Tibial nerve (tissue), 4 donors: ENCODE measurements around the gene PNPLA2. TPM values are rescaled to one million over a fixed set of nuclear protein-coding genes. Genes with fewer than 3 reads are reported as not detected.

Source experiments
- DNase-seq, 2 donors: peaks; one replicate each; pipeline ENCODE4 v3.0.0-alpha.2; 2019; ENCODE audit warnings: low spot score in 2 of 2
- H3K27ac ChIP-seq, 4 donors: fragments of 200-600 bp; sonication (generic) in 3 of 4; one replicate each; pipeline ENCODE4 v1.5.1; 2017 to 2019; ENCODE audit warnings: mild to moderate bottlenecking in 1 of 4
- H3K27me3 ChIP-seq, 2 donors: fragments of 200-600 bp; sonication (generic) in 1 of 2; one replicate each; pipeline versions ENCODE4 v1.5.1 to v1.6.0; 2017 to 2019
- H3K36me3 ChIP-seq, 3 donors: fragments of 200-600 bp; sonication (generic); one replicate each; pipeline ENCODE4 v1.5.1; 2018 to 2019
- H3K4me1 ChIP-seq, 4 donors: fragments of 200-600 bp; sonication (generic) in 3 of 4; one replicate each; pipeline ENCODE4 v1.5.1; 2017 to 2019
- H3K4me3 ChIP-seq, 4 donors: fragments of 200-600 bp; sonication (generic) in 3 of 4; one replicate each; pipeline ENCODE4 v1.5.1; 2017 to 2019; ENCODE audit warnings: mild to moderate bottlenecking in 1 of 4, moderate library complexity in 1 of 4
- H3K9me3 ChIP-seq, 4 donors: fragments of 200-600 bp; sonication (generic) in 3 of 4; one replicate each; pipeline ENCODE4 v1.5.1; 2017 to 2019
- CTCF ChIP-seq, 5 experiments: fragments of 200-600 bp in 3 of 5; fragments of 450-650 bp in 2 of 5; sonication (generic) in 3 of 5; IDR thresholded peaks; one replicate each; pipeline ENCODE4 v1.5.1; 2016 to 2019; ENCODE audit warnings: antibody characterized with exemption in 5 of 5, mild to moderate bottlenecking in 3 of 5, moderate library complexity in 2 of 5
- EP300 ChIP-seq, 2 donors: sonication (generic); formaldehyde crosslinking; IDR thresholded peaks; one replicate each; pipeline ENCODE4 v1.6.1; 2017; ENCODE audit warnings: antibody characterized with exemption in 2 of 2, mild to moderate bottlenecking in 1 of 2
- POLR2A ChIP-seq, 2 donors: fragments of 450-650 bp; IDR thresholded peaks; one replicate each; pipeline ENCODE4 v1.6.1; 2017; ENCODE audit warnings: antibody characterized with exemption in 2 of 2, mild to moderate bottlenecking in 2 of 2, moderate library complexity in 2 of 2
- WGBS, 2 donors: methylation state at CpG; one replicate each; pipeline ENCODE4 v1.1.5; 2018; 5-methylcytosine and 5-hydroxymethylcytosine counted together
- total RNA-seq, 4 donors: library from RNA; depleted of rRNA; stranded (reverse); fragments of >200 nt; gene quantifications; one replicate each; pipeline ENCODE4 v1.1.0, GENCODE V29; 2016

The PNPLA2 gene
- total RNA-seq, 4 donors from 2014 or later, result 136 to 314 (median 187) TPM

- Histone ChIP-seq H3K27me3 (peaks cover 0 to 49% of the 10 kb centered on the region in 2 donors), H3K4me3 (peak overlapping the region in 1 of 4 donors; percentile 22), H3K36me3 (peaks cover 0 to 7% (median 0%) of the 10 kb centered on the region in 3 donors), H3K9me3 (no peaks in the 10 kb centered on the region), H3K4me1 (peaks cover 0 to 92% (median 66%) of the 10 kb centered on the region in 4 donors), H3K27ac (peak overlapping the region in 2 of 4 donors; percentile 5 to 93)
- WGBS, 2 donors, result 53 to 70% methylated on average over 22 to 29 of the region's 31 CpGs
- TF ChIP-seq EP300 (IDR thresholded peaks at IDR 0.05) (no peak), POLR2A (IDR thresholded peaks at IDR 0.05) (no peak), CTCF (IDR thresholded peaks at IDR 0.05) (no peak)
- DNase-seq, result no peak
Measured at GRCh38 chr11:831118-831864, 12.6 kb downstream of the PNPLA2 start.

- Histone ChIP-seq H3K4me1 (peaks cover 0 to 92% (median 63%) of the 10 kb centered on the region in 4 donors), H3K27ac (peak overlapping the region in 3 of 4 donors; percentile 70 to 93 (median 90))
- WGBS, 2 donors, result 66 to 72% methylated on average over 18 to 20 of the region's 23 CpGs
Measured at GRCh38 chr11:831961-832528, 13.3 kb downstream of the PNPLA2 start.

GRCh38 chr11:832529-833113, 13.9 kb downstream of the PNPLA2 start, which contains the start of gene CD151:
TSS of gene CD151 (plus strand) at chr11:832952. CDS start at chr11:836070, 3,118 bp downstream.
- Histone ChIP-seq H3K9me3 (no peaks in the 10 kb centered on the region), H3K27me3 (peaks cover 0 to 40% of the 10 kb centered on the region in 2 donors), H3K4me1 (peaks cover 0 to 90% (median 59%) of the 10 kb centered on the region in 4 donors), H3K4me3 (peak within 1 kb of the TSS; percentile 67 to 87 (median 85)), H3K27ac (peak within 1 kb of the TSS; percentile 88 to 93 (median 90)), H3K36me3 (peaks cover 0 to 20% (median 0%) of the 10 kb centered on the region in 3 donors)
- DNase-seq, result no peak
- TF ChIP-seq EP300 (IDR thresholded peaks at IDR 0.05) (no peak), CTCF (IDR thresholded peaks at IDR 0.05) (peak in 1 of 5 experiments; percentile 32)
- WGBS, 2 donors, result 1% methylated on average over 25 of the region's 67 CpGs; no CpG with 5 or more reads in 1 of the 2 donors

More at GRCh38 chr11:831961-832528, 13.3 kb downstream of the PNPLA2 start:
- Histone ChIP-seq H3K4me3 (peak overlapping the region; percentile 33 to 87 (median 85)), H3K36me3 (peaks cover 0 to 15% (median 0%) of the 10 kb centered on the region in 3 donors), H3K27me3 (peaks cover 0 to 43% of the 10 kb centered on the region in 2 donors), H3K9me3 (no peaks in the 10 kb centered on the region)
- TF ChIP-seq CTCF (IDR thresholded peaks at IDR 0.05) (no peak), EP300 (IDR thresholded peaks at IDR 0.05) (no peak), POLR2A (IDR thresholded peaks at IDR 0.05) (no peak)
- no peak for DNase-seq

GRCh38 chr11:833114-833791, 14.5 kb downstream of the PNPLA2 start:
- Histone ChIP-seq H3K9me3 (no peaks in the 10 kb centered on the region), H3K4me3 (peak overlapping the region; percentile 67 to 87 (median 85)), H3K4me1 (peaks cover 0 to 87% (median 53%) of the 10 kb centered on the region in 4 donors), H3K27me3 (peaks cover 0 to 33% of the 10 kb centered on the region in 2 donors), H3K36me3 (peaks cover 0 to 27% (median 0%) of the 10 kb centered on the region in 3 donors), H3K27ac (peak overlapping the region; percentile 88 to 93 (median 90))
- DNase-seq, result no peak
- WGBS, 2 donors, result 0% methylated on average over 38 of the region's 55 CpGs; no CpG with 5 or more reads in 1 of the 2 donors
- TF ChIP-seq EP300 (IDR thresholded peaks at IDR 0.05) (no peak), POLR2A (IDR thresholded peaks at IDR 0.05) (peak in 1 of 2 donors; percentile 28), CTCF (IDR thresholded peaks at IDR 0.05) (peak in 1 of 5 experiments; percentile 4)
